SKM-1 (cell line): ENCODE measurements around the gene PRKN.

Source experiments
- DNase-seq: peaks from one replicate; lab custom pipeline; 2025; ENCODE audit not compliant: unreplicated experiment; lab: John Stamatoyannopoulos, UW

PRKN gene

DNA sequence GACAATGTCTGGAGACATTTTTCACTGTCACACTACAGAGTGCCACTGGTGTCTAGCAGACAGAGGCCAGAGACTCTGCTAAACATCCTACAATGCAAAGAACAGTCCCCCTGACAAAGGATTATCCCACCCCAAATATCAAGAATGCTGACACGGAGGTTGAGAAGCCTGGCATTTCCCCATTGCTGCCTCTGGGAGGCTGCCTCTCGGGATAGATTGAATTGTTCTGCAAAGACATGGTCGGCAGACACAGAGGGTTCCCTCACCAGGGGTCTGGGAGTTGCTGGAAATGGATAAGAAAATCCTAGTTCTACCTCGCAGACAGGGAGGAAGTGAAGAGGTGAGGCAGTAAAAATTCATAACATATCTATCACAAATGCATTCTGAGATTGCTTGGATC is 1287.3 kb downstream of the PRKN start:
- DNase-seq = no peak

DNA sequence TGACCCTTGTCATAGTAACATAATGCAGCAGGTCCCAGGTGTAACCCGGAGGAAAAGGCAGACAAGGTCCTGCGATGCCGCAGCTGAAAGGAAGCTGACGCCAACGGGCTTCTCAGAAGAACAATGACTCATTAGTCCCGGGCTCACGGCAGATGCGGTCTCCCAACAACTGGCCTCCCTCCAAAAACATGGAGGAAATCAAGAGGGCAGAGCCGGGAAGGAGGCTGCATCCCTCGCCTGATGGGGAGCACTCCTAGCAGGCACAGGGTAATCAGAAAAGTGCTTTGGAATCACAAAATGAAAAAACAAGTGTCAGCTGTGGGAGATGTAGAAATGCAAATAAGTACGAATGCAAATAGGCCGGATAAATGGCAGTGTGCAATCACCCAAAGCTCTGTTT is 1288.5 kb downstream of the PRKN start:
- no peak for DNase-seq

DNA sequence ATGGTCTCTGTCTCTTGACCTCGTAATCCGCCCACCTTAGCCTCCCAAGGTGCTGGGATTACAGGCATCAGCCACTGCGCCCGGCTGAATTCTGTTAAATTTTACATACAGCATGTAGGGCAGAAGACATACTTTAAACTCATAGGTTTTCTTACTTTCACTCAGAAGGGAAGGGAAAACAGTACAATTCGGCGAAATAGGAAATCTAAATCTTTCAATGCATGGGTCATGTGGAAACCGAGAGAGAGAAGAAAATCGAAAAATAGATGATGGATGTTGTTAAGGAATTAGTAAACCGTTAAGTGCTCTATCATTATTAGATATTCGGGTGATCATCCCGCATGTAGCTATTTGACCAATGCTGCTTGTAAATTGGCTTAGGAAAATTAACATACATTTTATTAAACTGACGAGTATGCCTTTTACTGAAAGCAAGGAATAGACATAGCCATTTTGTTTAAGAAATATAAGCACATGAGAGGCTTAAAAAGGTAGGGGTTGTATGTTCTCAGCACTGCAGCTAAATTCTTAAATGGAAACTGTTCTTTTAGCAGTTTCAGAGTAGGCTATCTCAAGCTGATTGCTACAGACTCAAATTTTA is 1289.0 kb downstream of the PRKN start:
- DNase-seq = no peak

DNA sequence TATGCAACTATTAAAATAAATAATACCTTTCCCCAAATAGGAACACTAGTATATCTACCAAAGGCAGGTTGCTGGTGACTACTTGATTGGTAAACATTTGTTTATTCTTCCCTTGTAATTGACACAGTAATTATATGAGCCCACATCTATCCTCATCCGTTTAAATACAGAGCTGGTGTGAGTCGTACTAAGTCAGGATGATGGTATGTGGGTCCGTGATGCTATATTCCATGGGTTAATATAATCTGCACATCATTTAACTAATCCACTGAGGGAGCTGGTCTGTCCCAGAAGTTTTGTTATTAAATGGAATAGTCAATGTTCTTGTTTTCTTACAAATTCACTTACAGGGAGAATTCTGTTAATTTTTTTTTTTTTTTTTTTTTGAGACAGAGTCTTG is 1289.7 kb downstream of the PRKN start:
- no peak for DNase-seq

DNA sequence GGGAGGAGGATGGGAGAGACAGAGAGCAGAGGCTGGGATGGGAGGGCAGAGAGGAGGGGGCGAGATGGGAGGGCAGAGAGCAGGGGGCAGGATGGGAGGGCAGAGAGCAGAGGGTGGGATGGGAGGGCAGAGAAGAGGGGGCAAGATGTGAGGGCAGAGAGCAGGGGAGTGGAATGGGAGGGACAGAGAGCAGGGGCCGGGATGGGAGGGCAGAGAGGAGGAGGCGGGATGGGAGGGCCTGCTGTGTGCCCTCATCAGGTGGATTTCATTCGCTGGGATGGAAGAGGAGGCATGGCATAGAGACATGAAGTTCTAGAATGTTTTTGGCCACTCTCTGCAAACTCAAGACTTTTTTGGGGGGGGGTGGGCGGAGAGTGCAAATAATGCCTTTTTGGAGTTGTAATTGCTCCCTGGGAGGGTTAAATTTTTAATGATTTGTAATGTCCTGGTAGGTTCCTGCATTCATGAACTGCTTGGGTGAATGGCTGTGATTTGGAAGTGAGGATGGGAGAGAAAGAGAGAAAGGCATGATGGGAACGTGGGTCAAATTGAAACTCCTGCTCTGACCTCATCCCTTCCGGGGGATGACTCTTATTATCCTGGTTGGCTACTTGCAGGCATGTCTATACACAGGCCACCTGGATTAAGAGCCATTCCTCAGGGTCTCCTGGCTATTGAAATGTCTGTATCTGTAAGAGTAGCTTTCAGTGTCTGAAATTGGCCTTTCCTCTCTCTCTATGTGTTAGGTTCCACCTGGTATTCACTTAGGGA is 1291.3 kb downstream of the PRKN start:
- DNase-seq = no peak

DNA sequence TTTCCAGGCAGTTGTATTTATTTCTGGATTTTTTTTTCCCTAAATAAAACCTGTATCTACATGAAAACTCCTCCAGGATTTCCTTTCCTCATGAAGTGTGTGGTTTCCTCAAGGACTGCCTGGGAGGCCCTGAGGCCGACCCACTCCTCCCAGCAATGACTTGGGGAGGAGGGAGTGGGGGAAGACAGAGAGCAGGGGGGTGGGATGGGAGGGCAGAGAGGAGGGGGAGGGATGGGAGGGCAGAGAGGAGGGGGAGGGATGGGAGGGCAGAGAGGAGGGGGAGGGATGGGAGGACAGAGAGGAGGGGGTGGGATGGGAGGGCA is 1291.9 kb downstream of the PRKN start:
- DNase-seq = no peak

DNA sequence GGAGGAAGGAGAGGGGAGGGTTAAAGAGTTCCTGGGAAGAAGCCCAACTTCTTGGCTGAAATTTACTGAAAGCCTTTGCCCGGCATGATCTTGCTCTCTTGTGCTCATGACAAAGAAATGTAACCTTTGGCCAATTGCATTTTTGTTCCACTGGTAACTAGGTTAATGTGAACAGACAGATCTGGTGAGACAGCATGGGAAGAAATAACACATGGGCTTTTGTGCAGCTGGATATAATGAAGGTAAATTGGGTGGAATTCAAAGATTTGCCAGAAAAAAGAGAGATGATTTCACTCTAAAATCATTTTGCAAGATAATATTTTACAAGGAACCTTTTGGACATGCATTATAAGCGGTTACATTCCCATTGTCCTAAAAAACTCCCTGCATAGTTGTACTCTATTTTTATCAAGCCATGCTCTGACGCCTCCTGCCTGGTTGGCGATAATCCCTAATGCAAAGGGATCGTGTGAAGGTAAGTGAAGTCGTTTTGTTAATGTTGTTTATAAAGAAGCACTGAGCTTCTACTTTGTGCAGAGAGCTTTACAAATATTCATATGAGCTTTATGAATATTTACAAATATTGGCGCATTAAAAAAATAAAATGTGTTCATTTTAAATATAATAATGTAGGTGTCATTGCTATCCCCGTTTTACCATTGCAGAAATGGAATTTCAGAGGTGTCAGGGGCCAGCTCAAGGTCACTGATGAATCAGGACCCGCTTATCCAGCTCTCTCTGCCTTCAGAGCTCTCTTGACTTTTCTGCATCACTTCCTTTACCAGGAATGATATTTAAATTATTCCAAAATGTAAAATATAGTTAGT is 1292.4 kb downstream of the PRKN start:
- DNase-seq = no peak

DNA sequence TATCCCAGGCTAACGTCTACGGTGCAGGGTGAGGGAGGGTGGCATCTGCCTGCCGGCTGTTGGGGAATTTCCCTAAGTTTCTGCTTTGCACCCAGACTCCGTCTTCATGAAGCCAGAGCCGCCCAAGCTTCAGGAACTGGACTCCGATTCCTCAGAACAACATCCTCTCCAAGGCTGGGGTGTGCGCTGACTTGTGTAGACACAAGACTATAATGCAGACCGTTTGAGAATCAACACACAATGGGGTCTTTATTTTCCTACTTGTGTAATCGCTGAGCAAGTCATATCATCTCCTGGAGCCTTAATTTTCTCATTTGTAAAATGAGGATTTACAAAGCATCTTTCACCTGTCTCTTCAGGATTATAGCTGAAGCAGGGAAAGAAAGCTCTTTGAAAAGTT is 1293.2 kb downstream of the PRKN start:
- DNase-seq = no peak

DNA sequence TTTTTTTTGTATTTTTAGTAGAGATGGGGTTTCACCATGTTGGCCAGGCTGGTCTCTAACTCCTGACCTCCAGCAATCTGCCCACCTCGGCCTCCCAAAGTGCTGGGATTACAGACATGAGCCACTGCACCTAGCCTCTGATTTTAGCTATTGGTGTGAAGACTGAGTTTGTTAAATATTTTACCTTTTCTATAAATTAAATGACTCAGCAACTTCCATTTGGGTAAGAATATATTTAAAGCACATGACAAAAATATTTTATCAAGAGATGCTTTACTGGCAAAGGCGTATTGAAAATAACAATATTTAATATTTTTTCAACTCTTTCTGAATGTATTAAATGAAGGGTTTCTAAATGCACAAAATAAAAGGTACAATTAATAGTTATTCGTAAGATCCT is 1295.0 kb downstream of the PRKN start:
- no peak for DNase-seq

DNA sequence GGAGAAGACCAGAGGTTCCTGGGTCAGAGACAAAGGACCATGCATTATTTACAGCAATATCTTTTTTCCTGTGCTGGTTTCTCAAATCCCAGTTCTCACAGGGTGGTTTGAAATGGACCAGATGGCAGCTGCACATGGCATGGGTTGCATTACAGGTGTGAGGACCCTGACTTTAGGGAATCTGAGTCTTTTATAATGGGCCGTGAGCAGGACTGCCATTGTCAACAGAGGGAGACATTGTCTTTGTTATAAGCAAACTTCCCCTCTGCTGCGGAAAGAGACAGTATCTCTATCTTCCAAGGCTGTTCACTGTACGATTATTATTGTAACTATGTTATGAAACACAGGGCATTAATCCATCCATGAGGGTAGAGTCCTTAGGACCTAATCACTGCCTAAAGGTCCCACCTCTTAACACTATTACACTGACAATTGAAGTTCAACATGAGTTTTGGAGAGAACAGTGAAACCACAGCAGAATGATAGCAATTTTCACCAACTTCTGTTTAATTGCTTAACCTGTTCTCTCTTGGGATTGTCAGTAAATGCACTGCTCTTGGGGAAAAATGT is 1297.6 kb downstream of the PRKN start:
- DNase-seq = no peak

DNA sequence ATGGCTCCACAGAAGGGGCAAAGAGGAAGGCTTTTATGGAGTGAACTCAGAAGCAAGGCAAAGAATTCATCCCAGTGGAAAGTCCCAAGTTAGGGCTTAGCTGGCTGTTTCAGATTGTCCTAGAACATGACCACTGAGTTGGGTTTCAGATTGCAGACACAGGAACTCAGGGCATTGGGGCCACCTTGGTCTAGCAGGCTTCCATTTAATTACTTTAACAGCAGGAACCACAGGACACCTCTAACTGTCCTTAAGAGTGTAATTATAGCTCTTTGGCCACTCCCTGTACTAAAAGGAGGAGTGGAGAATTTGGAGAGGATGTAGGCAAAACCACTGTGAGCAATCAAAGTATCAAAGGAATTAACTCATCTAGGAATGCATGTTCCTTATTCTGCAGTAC is 1303.1 kb downstream of the PRKN start:
- no peak for DNase-seq

DNA sequence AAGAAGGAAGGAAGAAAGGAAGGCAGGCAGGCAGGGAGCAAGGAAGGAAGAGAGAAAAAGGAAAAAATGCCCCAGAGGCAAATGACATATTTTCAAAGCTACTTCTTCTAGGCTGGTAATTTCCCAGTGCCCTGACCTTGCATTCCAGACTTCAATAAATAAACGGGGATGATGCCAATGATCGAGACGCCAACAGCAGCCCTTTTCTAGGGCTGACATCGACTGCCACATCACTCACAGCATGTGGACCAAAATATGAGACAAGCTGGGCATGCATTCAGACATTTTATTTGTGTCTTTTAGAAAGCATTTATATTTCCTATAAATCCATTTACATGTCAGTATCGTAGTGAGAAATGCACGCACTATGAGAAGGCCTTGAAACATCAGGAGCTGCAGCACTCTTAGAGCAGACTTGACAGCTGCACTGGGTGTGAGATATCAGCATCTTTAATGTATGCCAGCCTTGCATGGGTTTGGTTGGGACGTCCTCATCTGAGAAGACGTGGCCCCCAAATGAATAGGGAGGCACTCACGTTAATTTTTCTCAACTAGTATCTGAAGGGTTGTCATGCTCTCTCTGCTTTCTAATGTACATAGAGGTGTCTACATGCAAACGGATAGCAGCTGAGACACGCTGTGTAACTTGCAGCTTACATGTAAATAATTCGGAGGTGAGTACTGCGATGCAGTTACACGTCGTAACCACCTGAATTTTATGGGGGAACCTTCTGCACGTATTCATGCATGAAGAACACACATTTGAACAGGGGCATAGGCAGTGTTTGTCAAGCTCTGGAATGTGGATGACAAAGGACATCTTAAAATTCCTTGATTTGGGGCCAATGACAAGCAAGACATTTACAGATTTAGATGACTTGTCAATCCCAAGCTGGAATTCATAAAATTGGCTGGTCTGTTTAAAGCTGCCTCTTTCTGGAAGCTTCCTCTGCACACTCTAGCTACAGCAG is 1304.6 kb downstream of the PRKN start:
- DNase-seq = no peak

DNA sequence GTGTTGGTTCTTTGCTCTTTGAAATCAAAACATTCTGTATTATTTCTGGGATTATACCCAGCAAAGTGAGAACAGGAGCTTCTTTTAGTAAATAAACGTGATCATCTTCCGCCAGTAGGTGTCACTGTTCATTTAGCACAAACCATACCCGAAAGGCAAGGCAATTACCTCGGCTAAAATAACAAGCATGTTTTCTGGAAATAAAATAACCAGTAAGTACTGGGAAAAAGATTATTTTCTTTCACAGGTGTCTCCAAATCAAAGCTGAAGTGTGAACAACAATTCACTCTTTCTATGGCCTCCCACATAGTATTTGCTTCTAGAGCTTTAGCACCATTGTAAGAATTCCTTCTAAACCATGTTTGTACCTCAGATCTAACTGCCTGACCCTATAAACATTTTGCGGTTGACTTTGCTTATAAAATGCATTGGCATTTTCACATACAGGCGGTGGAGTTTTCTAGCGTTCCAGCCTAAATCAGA is 1309.1 kb downstream of the PRKN start:
- DNase-seq = peak; percentile 54

DNA sequence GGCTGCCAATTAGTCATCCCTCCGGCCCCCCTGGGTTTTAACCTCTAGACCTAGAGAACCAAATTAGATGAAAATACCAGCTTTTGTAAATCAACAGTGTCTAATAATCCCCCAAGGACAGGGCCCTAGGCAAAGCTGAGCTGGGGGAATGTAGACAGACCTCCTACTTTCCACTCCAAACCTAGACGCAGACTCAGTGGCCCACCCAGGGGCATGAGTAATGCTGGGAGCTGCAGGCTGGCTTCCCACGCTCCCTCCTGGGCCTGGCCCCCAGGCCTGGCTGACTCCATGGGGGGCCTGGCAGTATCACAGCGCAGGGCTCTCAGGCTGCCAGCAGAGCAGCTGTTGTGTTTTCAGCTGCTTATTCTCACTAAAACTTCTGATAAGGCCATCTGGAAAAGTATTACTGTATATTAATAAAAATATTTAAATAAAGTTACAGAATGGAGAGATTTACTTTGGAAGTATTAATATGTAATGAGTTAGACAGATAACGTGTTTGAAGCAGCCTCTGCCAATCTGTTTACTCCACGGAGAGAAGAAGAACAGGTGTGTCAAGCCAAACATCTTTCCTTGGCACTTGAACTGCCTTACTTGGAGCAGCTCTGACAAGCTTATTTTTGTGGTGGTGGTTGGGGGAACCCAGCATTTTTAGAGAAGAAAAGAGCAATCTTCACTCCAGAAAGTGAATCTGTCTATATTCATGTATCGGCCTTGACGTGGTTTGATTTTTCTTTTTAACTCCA is 1309.7 kb downstream of the PRKN start:
- no peak for DNase-seq

DNA sequence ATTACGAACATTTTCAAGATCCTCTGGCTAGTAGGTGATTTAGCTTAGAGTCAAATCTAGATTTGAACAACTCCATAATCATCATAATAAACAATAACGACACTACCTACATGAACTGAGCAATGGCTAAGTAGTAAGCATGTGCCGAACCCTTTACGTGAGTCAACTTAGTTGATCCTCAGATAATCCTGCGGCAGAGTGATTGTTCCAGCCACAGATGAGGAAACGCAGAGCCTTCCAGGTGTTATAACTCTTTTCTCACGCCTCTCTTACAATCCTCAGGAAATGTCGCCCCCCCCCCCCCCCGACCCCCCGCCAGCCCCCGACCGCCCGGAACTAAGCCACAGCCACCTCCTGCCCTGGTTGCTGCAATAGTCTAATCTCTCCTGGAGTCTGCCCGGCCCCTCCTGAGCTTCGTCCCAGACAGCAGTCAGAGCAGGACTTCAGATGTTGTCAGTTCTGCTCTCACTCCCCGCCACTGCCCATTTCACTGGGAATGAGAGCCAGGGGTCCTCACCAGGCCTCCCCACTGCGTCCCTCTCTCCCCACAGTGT is 1312.2 kb downstream of the PRKN start:
- no peak for DNase-seq

DNA sequence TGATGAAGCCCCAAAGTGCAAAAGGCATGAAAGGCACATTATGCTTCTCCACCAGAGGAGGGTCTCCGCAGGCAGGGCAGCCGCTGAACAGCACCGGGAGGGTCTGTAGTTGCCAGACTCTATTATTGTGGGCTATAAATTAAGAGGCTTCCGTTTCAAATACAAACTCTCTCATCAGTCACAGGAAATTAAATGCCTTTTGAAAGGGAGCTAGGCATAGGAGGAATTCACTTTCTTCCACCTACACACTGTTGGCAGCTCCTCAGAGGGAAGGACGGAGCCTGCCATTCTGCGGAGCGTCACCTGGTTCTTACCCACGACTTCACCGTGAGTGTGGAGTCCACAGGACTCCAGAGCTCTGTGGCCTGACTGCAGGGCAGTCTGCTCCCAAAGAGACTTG is 1312.9 kb downstream of the PRKN start:
- no peak for DNase-seq

DNA sequence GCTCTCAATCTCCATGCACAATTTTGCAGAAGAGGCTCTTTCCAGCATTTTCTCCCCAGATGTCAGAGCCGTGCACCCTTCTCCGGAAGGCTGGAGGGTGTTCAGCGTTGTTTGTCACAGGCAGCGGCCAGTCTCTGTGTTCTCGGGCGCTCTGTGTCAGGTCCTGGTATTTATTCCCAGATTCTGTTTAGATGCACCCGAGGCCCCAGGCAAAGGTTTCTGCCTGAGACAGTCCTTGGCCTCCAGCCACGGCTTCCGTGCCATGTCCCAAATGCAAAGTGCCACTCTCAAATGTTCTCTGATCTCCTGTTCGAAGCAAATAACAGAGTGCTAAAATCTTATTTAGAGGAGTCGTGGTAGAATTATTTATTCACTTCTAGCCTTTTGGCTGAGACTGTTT is 1313.4 kb downstream of the PRKN start:
- DNase-seq = no peak

DNA sequence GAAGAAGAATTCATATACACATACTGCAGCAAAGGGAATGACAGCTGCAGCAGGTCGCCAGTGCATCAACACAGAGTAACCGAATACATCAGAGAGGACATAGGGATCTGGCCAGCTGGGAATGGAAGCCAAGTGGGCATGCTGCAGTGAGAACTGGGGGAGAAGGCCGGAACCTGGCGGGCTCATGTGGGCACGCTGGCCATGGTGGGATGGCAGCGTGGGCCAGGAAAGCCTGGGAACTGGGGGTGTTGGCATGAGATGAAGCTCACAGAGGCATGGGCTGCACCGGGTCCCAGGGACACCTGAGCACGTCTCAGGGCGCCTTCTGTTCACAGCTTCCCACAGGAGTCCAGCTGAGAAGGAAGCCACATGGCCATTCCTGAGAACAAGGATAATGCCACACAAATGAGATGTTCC is 1314.2 kb downstream of the PRKN start:
- no peak for DNase-seq

DNA sequence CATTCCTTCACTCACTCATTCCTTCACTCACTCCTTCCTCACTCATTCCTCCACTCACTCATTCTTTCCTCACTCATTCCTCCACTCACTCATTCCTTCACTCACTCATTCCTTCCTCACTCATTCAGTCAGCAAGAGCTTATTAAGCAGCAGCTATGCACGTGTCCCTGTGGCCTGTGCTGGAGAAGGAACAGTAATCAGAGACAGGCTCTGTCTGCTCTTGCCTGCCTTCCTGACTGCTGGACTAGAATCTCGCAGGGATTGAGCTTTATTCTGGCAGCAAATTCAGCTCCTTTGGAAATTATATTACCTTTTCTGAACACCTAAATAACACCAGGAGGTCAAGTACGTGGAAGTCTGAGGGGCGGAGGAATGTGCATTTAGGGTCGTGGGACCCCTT is 1314.8 kb downstream of the PRKN start:
- no peak for DNase-seq
